ENCODE measurements around the gene S100A1.

Gene S100A1

GRCh38 chr1:153614906-153615305 is 13.3 kb upstream of the S100A1 start:
- no peak for DNase-seq (ENCODE audit: low read depth)
- no peak for TF ChIP-seq CTCF (IDR thresholded peaks at IDR 0.05; ENCODE audit: low read depth, low read length, missing control alignments)
- H3K4me3 ChIP-seq (ENCODE audit: low read depth, low read length): no peak overlapping the region

GRCh38 chr1:153615406-153615805 is 12.8 kb upstream of the S100A1 start:
- DNase-seq (ENCODE audit: low read depth): no peak
- TF ChIP-seq CTCF (IDR thresholded peaks at IDR 0.05; ENCODE audit: low read depth, low read length, missing control alignments): no peak
- H3K4me3 ChIP-seq (ENCODE audit: low read depth, low read length): no peak overlapping the region

GRCh38 chr1:153616144-153616916 is 11.9 kb upstream of the S100A1 start, which contains the start of gene S100A14:
TSS of gene S100A14 (minus strand) at chr1:153616325. CDS start at chr1:153615858, 467 bp downstream.
- no peak within 1 kb of the TSS for H3K4me3 ChIP-seq (ENCODE audit: low read depth, low read length)
- TF ChIP-seq CTCF (IDR thresholded peaks at IDR 0.05; ENCODE audit: low read depth, low read length, missing control alignments): no peak
- DNase-seq (ENCODE audit: low read depth): no peak

GRCh38 chr1:153616917-153617311 is 11.3 kb upstream of the S100A1 start:
- no peak for TF ChIP-seq CTCF (IDR thresholded peaks at IDR 0.05; ENCODE audit: low read depth, low read length, missing control alignments)
- no peak for DNase-seq (ENCODE audit: low read depth)

GRCh38 chr1:153617663-153618062 is 10.6 kb upstream of the S100A1 start:
- no peak for DNase-seq (ENCODE audit: low read depth)
- no peak overlapping the region for H3K4me3 ChIP-seq (ENCODE audit: low read depth, low read length)
- TF ChIP-seq CTCF (IDR thresholded peaks at IDR 0.05; ENCODE audit: low read depth, low read length, missing control alignments): peak; percentile 88

More at GRCh38 chr1:153616917-153617311, 11.3 kb upstream of the S100A1 start:
- H3K4me3 ChIP-seq (ENCODE audit: low read depth, low read length): no peak overlapping the region

GRCh38 chr1:153619171-153619570 is 9.1 kb upstream of the S100A1 start:
- no peak for DNase-seq (ENCODE audit: low read depth)
- no peak overlapping the region for H3K4me3 ChIP-seq (ENCODE audit: low read depth, low read length)
- TF ChIP-seq CTCF (IDR thresholded peaks at IDR 0.05; ENCODE audit: low read depth, low read length, missing control alignments): no peak

- H3K4me3 ChIP-seq (ENCODE audit: low read depth, low read length): no peak overlapping the region
- DNase-seq (ENCODE audit: low read depth): no peak
- no peak for TF ChIP-seq CTCF (IDR thresholded peaks at IDR 0.05; ENCODE audit: low read depth, low read length, missing control alignments)
These were observed 5.1 kb upstream of the S100A1 start for GRCh38 chr1:153623101-153623500.
